ENCODE results near the gene FOXL1.

FOXL1 gene

GRCh38 chr16:86566966-86567700, 11.2 kb upstream of the FOXL1 start:
- ChIA-PET CTCF (interaction anchor here (0.7 to 8.8 kb wide), 2 partner anchors 302 to 494 kb away, joined by 3 to 127 read pairs; no protein-coding TSS in a partner anchor), POLR2A (interaction anchor here (1.0 kb wide), 1 partner anchor 496 kb away, joined by 3 read pairs; no protein-coding TSS in a partner anchor)
- Histone ChIP-seq H3K27ac (ENCODE audit: extremely low read depth, low read depth, low read length) (peak overlapping the region; percentile 24; the same call in 1 of the 2 replicates), H3K36me3 (ENCODE audit: control insufficient read depth in 2 of 2, insufficient read depth in 1 of 2, low read length in 2 of 2) (no peaks in the 10 kb centered on the region), H3K4me1 (ENCODE audit: control insufficient read depth, insufficient read depth, low read length) (no peaks in the 10 kb centered on the region), H3K4me3 (ENCODE audit: low read depth, low read length) (peak overlapping the region; percentile 60), H3K9me3 (ENCODE audit: control insufficient read depth, insufficient read depth, low read depth, low read length) (no peaks in the 10 kb centered on the region)
- TF ChIP-seq ZBTB26 (tag by site-specific recombination; optimal IDR thresholded peaks at IDR 0.05) (peak; percentile 82), ZNF169 (tag by site-specific recombination; IDR thresholded peaks at IDR 0.05) (no peak), ZBTB1 (tag by site-specific recombination; IDR thresholded peaks at IDR 0.05) (no peak), PATZ1 (tag by site-specific recombination; IDR thresholded peaks at IDR 0.05) (peak; percentile 50; the same call in 1 of the 2 replicates), ZBTB49 (tag by site-specific recombination; IDR thresholded peaks at IDR 0.05; ENCODE audit: low read depth) (no peak), KLF10 (tag by site-specific recombination; IDR thresholded peaks at IDR 0.05) (no peak), ZNF777 (tag by site-specific recombination; IDR thresholded peaks at IDR 0.05; ENCODE audit: borderline replicate concordance) (0 out of 2 replicates have a peak, but pooled peaks have one; percentile 67), ZNF501 (tag by site-specific recombination; IDR thresholded peaks at IDR 0.05) (no peak), ZNF629 (tag by site-specific recombination; IDR thresholded peaks at IDR 0.05) (peak; percentile 26; the same call in 1 of the 2 replicates), ZBTB8A (tag by site-specific recombination; IDR thresholded peaks at IDR 0.05) (peak; percentile 79), FEZF1 (tag by site-specific recombination; IDR thresholded peaks at IDR 0.05) (no peak), ZNF692 (tag by site-specific recombination; IDR thresholded peaks at IDR 0.05) (no peak), ZNF280D (tag by site-specific recombination; IDR thresholded peaks at IDR 0.05) (no peak), ZFHX2 (tag by site-specific recombination; conservative IDR thresholded peaks at IDR 0.05) (0 out of 2 replicates have a peak, but pooled peaks have one; percentile 19), ZNF747 (tag by site-specific recombination; IDR thresholded peaks at IDR 0.05) (no peak), ZNF19 (tag by site-specific recombination; IDR thresholded peaks at IDR 0.05; ENCODE audit: low read depth) (no peak), MZF1 (tag by site-specific recombination; IDR thresholded peaks at IDR 0.05; ENCODE audit: borderline replicate concordance) (no peak), TRIM28 (IDR thresholded peaks at IDR 0.05; ENCODE audit: borderline replicate concordance, low read length) (no peak), ZFP41 (tag by site-specific recombination; IDR thresholded peaks at IDR 0.05; ENCODE audit: borderline replicate concordance) (no peak), ZNF561 (tag by site-specific recombination; IDR thresholded peaks at IDR 0.05; ENCODE audit: borderline replicate concordance) (0 out of 2 replicates have a peak, but pooled peaks have one; percentile 28), ZFP69B (tag by site-specific recombination; IDR thresholded peaks at IDR 0.05) (no peak), INSM2 (tag by site-specific recombination; IDR thresholded peaks at IDR 0.05) (no peak), ZBTB44 (tag by site-specific recombination; IDR thresholded peaks at IDR 0.05) (no peak)

All from HEK293 (cell line).